Metanephros (tissue), 2 donors: ENCODE measurements around the gene OR6M1. TPM values are rescaled to one million over a fixed set of nuclear protein-coding genes. Genes with fewer than 3 reads are reported as not detected.

ENCODE experiments used
- small RNA-seq: library from RNA; depleted of rRNA; stranded (forward); fragments of <200 nt; gene quantifications from one replicate; pipeline ENCODE3, GENCODE V24; 2014; ENCODE audit warnings: low replicate concordance
- total RNA-seq: library from RNA; depleted of rRNA; stranded (reverse); fragments of >200 nt; gene quantifications from one replicate; pipeline ENCODE4 v1.2.3, GENCODE V29; 2014

The OR6M1 gene, protein sequence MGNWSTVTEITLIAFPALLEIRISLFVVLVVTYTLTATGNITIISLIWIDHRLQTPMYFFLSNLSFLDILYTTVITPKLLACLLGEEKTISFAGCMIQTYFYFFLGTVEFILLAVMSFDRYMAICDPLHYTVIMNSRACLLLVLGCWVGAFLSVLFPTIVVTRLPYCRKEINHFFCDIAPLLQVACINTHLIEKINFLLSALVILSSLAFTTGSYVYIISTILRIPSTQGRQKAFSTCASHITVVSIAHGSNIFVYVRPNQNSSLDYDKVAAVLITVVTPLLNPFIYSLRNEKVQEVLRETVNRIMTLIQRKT
- not detected for total RNA-seq

GRCh38 chr11:123806249-123806648 is at the start of gene OR6M1:
TSS of gene OR6M1 (minus strand) at chr11:123806349. CDS start at chr11:123806349, 0 bp downstream.

Small RNA genes within 50 kb of the gene (small RNA-seq; reads per million reads assigned to genes)
- not detected for gene RNU1-21P

Other genes starting within 250 kb of the OR6M1 start
- gene SCN3B, start 151.7 kb downstream of the OR6M1 start, total RNA-seq: 4.1 TPM
- 12.0 TPM for gene ZNF202, start 64.7 kb downstream of the OR6M1 start, total RNA-seq
- gene OR6X1, start 51.8 kb downstream of the OR6M1 start, total RNA-seq: not detected
- gene TMEM225, start 79.3 kb upstream of the OR6M1 start, total RNA-seq: not detected
- not detected for gene OR8D4, start 95.8 kb upstream of the OR6M1 start, total RNA-seq
- gene OR4D5, start 133.3 kb upstream of the OR6M1 start, total RNA-seq: not detected
- gene OR6T1, start 137.5 kb upstream of the OR6M1 start, total RNA-seq: not detected
- not detected for gene OR10S1, start 171.4 kb upstream of the OR6M1 start, total RNA-seq
- gene OR10G6, start 188.8 kb upstream of the OR6M1 start, total RNA-seq: not detected
- not detected for gene OR10G4, start 206.6 kb upstream of the OR6M1 start, total RNA-seq
- gene OR10G9, start 216.7 kb upstream of the OR6M1 start, total RNA-seq: not detected
- gene OR10G8, start 220.4 kb upstream of the OR6M1 start, total RNA-seq: not detected
- gene OR10G7, start 235.0 kb upstream of the OR6M1 start, total RNA-seq: not detected